Bronchial epithelial cell (primary cell): ENCODE data around the gene TNC. TPM values are rescaled to one million over a fixed set of nuclear protein-coding genes. Genes with fewer than 3 reads are reported as not detected.

Experiments
- DNase-seq: peaks from one replicate; pipeline ENCODE4 v3.0.0-alpha.2; 2010; ENCODE audit warnings: low read depth
- FAIRE-seq: peaks from 2 replicates; lab custom pipeline; 2011; peaks lifted over from hg19 to GRCh38; lab: Jason Lieb, UNC
- H3K27me3 ChIP-seq: 2 replicates; pipeline ENCODE4 v1.5.1; 2011; ENCODE audit warnings: low read length; ENCODE audit not compliant: control insufficient read depth, insufficient read depth
- H3K36me3 ChIP-seq: 2 replicates; pipeline ENCODE4 v1.5.1; 2011; ENCODE audit warnings: low read length; ENCODE audit not compliant: control insufficient read depth, insufficient read depth
- H3K4me3 ChIP-seq: 2 replicates; pipeline ENCODE4 v1.5.1; 2011; ENCODE audit warnings: mild to moderate bottlenecking, low read depth, low read length, control low read depth
- CTCF ChIP-seq: IDR thresholded peaks from 2 replicates; pipeline ENCODE4 v1.5.1; 2011; ENCODE audit warnings: mild to moderate bottlenecking, moderate library complexity, low read length, control low read depth, inconsistent platforms; ENCODE audit not compliant: insufficient read depth, severe bottlenecking
- total RNA-seq: library from RNA; depleted of rRNA; stranded (reverse); fragments of >200 nt; gene quantifications from 2 replicates; pipeline ENCODE4 v1.2.1, GENCODE V29; 2014

TNC gene
- total RNA-seq, 1 donor from 2014 or later, result 124 TPM

GRCh38 chr9:115042781-115043509, 75.0 kb downstream of the TNC start:
- no peak for FAIRE-seq

GRCh38 chr9:115039516-115040120, 78.3 kb downstream of the TNC start:
- FAIRE-seq (peak; percentile 50), DNase-seq (no peak)
- no peak for TF ChIP-seq CTCF
- no peaks in the 10 kb centered on the region for H3K27me3 ChIP-seq
- H3K36me3 ChIP-seq, result peaks cover 2% of the 10 kb centered on the region
- H3K4me3 ChIP-seq, result no peak overlapping the region

More at GRCh38 chr9:115042781-115043509, 75.0 kb downstream of the TNC start:
- H3K4me3 ChIP-seq, result no peak overlapping the region
- H3K36me3 ChIP-seq, result peaks cover 2% of the 10 kb centered on the region
- TF ChIP-seq CTCF, result no peak
- no peaks in the 10 kb centered on the region for H3K27me3 ChIP-seq
- DNase-seq, result no peak

- FAIRE-seq (peak; percentile 50), DNase-seq (no peak)
- H3K27me3 ChIP-seq, result no peaks in the 10 kb centered on the region
- H3K4me3 ChIP-seq, result no peak overlapping the region
- TF ChIP-seq CTCF, result no peak
- peaks cover 2% of the 10 kb centered on the region for H3K36me3 ChIP-seq
Observed at GRCh38 chr9:115038178-115038577, 79.8 kb downstream of the TNC start.

- Histone ChIP-seq H3K36me3 (peaks cover 2% of the 10 kb centered on the region), H3K4me3 (no peak overlapping the region), H3K27me3 (no peaks in the 10 kb centered on the region)
- DNase-seq, result peak; percentile 100
- no peak for TF ChIP-seq CTCF
- FAIRE-seq, result peak; percentile 91
Observed at GRCh38 chr9:115036691-115037090, 81.3 kb downstream of the TNC start.

GRCh38 chr9:115035841-115036612, 81.9 kb downstream of the TNC start:
- H3K27me3 ChIP-seq, result no peaks in the 10 kb centered on the region
- no peak for TF ChIP-seq CTCF
- DNase-seq, result peak; percentile 98
- H3K4me3 ChIP-seq, result no peak overlapping the region
- peaks cover 4% of the 10 kb centered on the region for H3K36me3 ChIP-seq
- FAIRE-seq, result peak; percentile 84
